CD14-positive monocyte (primary cell): ENCODE results near the gene GAK. TPM values are rescaled to one million over a fixed set of nuclear protein-coding genes. Genes with fewer than 3 reads are reported as not detected.

ENCODE experiments used
- DNase-seq, 3 donors: peaks; one replicate each; pipeline ENCODE4 v3.0.0-alpha.2; 2011 to 2022
- H2AFZ ChIP-seq: 2 replicates; pipeline ENCODE4 v1.6.0; 2012; ENCODE audit warnings: mild to moderate bottlenecking, low read depth, low read length, inconsistent platforms; ENCODE audit not compliant: insufficient read depth, poor library complexity, severe bottlenecking
- H3K27ac ChIP-seq, 2 donors: 1 replicate in 1 of 2; 2 replicates in 1 of 2; pipeline ENCODE4 v1.5.1; 2012 to 2013; ENCODE audit warnings: low read length in 2 of 2, control low read depth in 1 of 2, inconsistent platforms in 1 of 2, low read depth in 1 of 2, mild to moderate bottlenecking in 1 of 2
- H3K27me3 ChIP-seq, 2 donors: one replicate each; pipeline versions ENCODE4 v1.6.0 to v1.6.1; 2011 to 2013; ENCODE audit warnings: low read length in 2 of 2; ENCODE audit not compliant: control insufficient read depth in 2 of 2, insufficient read depth in 2 of 2
- H3K36me3 ChIP-seq, 2 donors: replicated peaks in 1 of 2; 1 replicate in 1 of 2; 2 replicates in 1 of 2; pipeline versions ENCODE4 v1.5.1 to v1.6.1; 2012 to 2013; ENCODE audit warnings: low read length in 2 of 2, control low read depth in 1 of 2, inconsistent platforms in 1 of 2, mild to moderate bottlenecking in 1 of 2; ENCODE audit not compliant: insufficient read depth in 2 of 2, control insufficient read depth in 1 of 2
- H3K4me1 ChIP-seq, 2 donors: 1 replicate in 1 of 2; 2 replicates in 1 of 2; pipeline versions ENCODE4 v1.5.1 to v1.6.1; 2012 to 2013; ENCODE audit warnings: low read length in 2 of 2, control low read depth in 1 of 2, inconsistent platforms in 1 of 2, mild to moderate bottlenecking in 1 of 2, moderate library complexity in 1 of 2; ENCODE audit not compliant: insufficient read depth in 2 of 2, control insufficient read depth in 1 of 2
- H3K4me2 ChIP-seq: replicated peaks from 2 replicates; pipeline ENCODE3; 2012; ENCODE audit warnings: low read length, moderate library complexity, mild to moderate bottlenecking; ENCODE audit not compliant: poor library complexity, severe bottlenecking; ENCODE audit errors: extremely low read depth
- H3K4me3 ChIP-seq, 3 experiments: fragments of 200-600 bp in 1 of 3; sonication (generic) in 1 of 3; replicated peaks in 1 of 3; 1 replicate in 2 of 3; 2 replicates in 1 of 3; pipeline ENCODE4 v1.5.1; 2011 to 2013; ENCODE audit warnings: low read length in 3 of 3, mild to moderate bottlenecking in 3 of 3, control low read depth in 2 of 3, low read depth in 2 of 3, inconsistent platforms in 1 of 3, moderate library complexity in 1 of 3
- H3K79me2 ChIP-seq: 2 replicates; pipeline ENCODE4 v1.6.0; 2012; ENCODE audit warnings: mild to moderate bottlenecking, control low read depth, inconsistent platforms, low read length, moderate library complexity; ENCODE audit not compliant: insufficient read depth
- H3K9ac ChIP-seq: 2 replicates; pipeline ENCODE4 v1.6.0; 2017; ENCODE audit warnings: low read length, mild to moderate bottlenecking; ENCODE audit not compliant: insufficient read depth, poor library complexity, severe bottlenecking
- H3K9me3 ChIP-seq, 2 donors: replicated peaks in 1 of 2; 1 replicate in 1 of 2; 2 replicates in 1 of 2; pipeline versions ENCODE4 v1.5.1 to v1.6.1; 2012 to 2013; ENCODE audit warnings: low read length in 2 of 2, control low read depth in 1 of 2; ENCODE audit not compliant: control insufficient read depth in 1 of 2, insufficient read depth in 1 of 2
- H4K20me1 ChIP-seq: 2 replicates; pipeline ENCODE4 v1.6.0; 2012; ENCODE audit warnings: mild to moderate bottlenecking, low read length, control low read depth, moderate library complexity; ENCODE audit not compliant: insufficient read depth
- H3K27ac Mint-ChIP-seq, 7 donors: one replicate each; pipeline ENCODE4 v1.8.0; 2020; ENCODE audit warnings: mild to moderate bottlenecking in 7 of 7, mixed read lengths in 7 of 7, moderate library complexity in 6 of 7, inconsistent platforms in 2 of 7
- H3K27me3 Mint-ChIP-seq, 3 donors: one replicate each; pipeline ENCODE4 v1.8.0; 2021 to 2022; ENCODE audit warnings: low read depth in 3 of 3, mild to moderate bottlenecking in 3 of 3, mixed read lengths in 3 of 3, moderate library complexity in 3 of 3, inconsistent platforms in 1 of 3
- H3K36me3 Mint-ChIP-seq, 2 donors: one replicate each; pipeline ENCODE4 v1.8.0; 2020; ENCODE audit warnings: mixed read lengths in 2 of 2, inconsistent platforms in 1 of 2, mild to moderate bottlenecking in 1 of 2
- H3K4me1 Mint-ChIP-seq: one replicate; pipeline ENCODE4 v1.8.0; 2020; ENCODE audit warnings: mild to moderate bottlenecking, mixed read lengths
- H3K4me3 Mint-ChIP-seq, 2 donors: one replicate each; pipeline ENCODE4 v1.8.0; 2020; ENCODE audit warnings: mild to moderate bottlenecking in 2 of 2, mixed read lengths in 2 of 2, moderate library complexity in 1 of 2
- H3K9me3 Mint-ChIP-seq, 7 donors: one replicate each; pipeline ENCODE4 v1.8.0; 2020 to 2022; ENCODE audit warnings: mixed read lengths in 7 of 7, mild to moderate bottlenecking in 6 of 7, moderate library complexity in 6 of 7, inconsistent platforms in 2 of 7
- CTCF ChIP-seq: fragments of 200-600 bp; IDR thresholded peaks from one replicate; pipeline ENCODE4 v1.8.0; 2022; ENCODE audit warnings: antibody characterized with exemption, mild to moderate bottlenecking
- WGBS: methylation state at CpG from one replicate; pipeline ENCODE4 v1.1.5; 2013; ENCODE audit warnings: missing lambda C conversion rate; ENCODE audit not compliant: insufficient coverage; 5-methylcytosine and 5-hydroxymethylcytosine counted together
- intact Hi-C, 2 donors: fragments of 100-400 bp; cut with micrococcal nuclease; formaldehyde crosslinking; loops; one replicate each; pipeline versions ENCODE4 v1.15.0 to v1.15.1; 2023
- polyA plus RNA-seq, 3 donors: library from polyadenylated mRNA; depleted of rRNA in 1 of 3; unstranded in 2 of 3; stranded (reverse) in 1 of 3; fragments of 300-500 nt in 2 of 3; fragments of >200 nt in 1 of 3; fragmentation: Illumina TruSeq in 2 of 3; gene quantifications; 1 replicate in 2 of 3; 2 replicates in 1 of 3; pipeline ENCODE4 v1.2.3, GENCODE V29; 2012 to 2021

GAK gene
- polyA plus RNA-seq, 3 donors = 40.3 to 88.7 (median 54.9) TPM

- H2AFZ ChIP-seq = no peak overlapping the region
- H3K4me2 ChIP-seq = no peak overlapping the region
- peaks cover 2 to 6% (median 2%) of the 10 kb centered on the region in 3 donors for H3K27me3 Mint-ChIP-seq
- no peaks in the 10 kb centered on the region for H3K79me2 ChIP-seq
- intact Hi-C loops = no loop called here
- no peaks in the 10 kb centered on the region for H3K9me3 Mint-ChIP-seq
- H3K4me3 ChIP-seq = no peak overlapping the region
- H3K27ac ChIP-seq = no peak overlapping the region
- H3K9ac ChIP-seq = no peak overlapping the region
- H3K4me3 Mint-ChIP-seq = no peak overlapping the region
- H4K20me1 ChIP-seq = peaks cover 23% of the 10 kb centered on the region
- TF ChIP-seq CTCF = no peak
- H3K27me3 ChIP-seq = peaks cover 0 to 8% of the 10 kb centered on the region in 2 donors
- peaks cover 17 to 35% of the 10 kb centered on the region in 2 donors for H3K36me3 Mint-ChIP-seq
- no peak for DNase-seq
- WGBS = 95% methylated on average over 28 of the region's 39 CpGs
- H3K27ac Mint-ChIP-seq = peak overlapping the region in 2 of 7 donors; percentile 14 to 57
- no peaks in the 10 kb centered on the region for H3K4me1 ChIP-seq
- H3K36me3 ChIP-seq = peaks cover 22 to 79% of the 10 kb centered on the region in 2 donors
- no peaks in the 10 kb centered on the region for H3K4me1 Mint-ChIP-seq
- no peaks in the 10 kb centered on the region for H3K9me3 ChIP-seq
Observed at GRCh38 chr4:963276-964225, 31.4 kb upstream of the GAK start.

GRCh38 chr4:962231-963208 lies 30.4 kb upstream of the GAK start:
- DNase-seq = no peak
- H3K4me2 ChIP-seq = no peak overlapping the region
- no peak for TF ChIP-seq CTCF
- Mint-ChIP-seq H3K27me3 (no peaks in the 10 kb centered on the region), H3K27ac (no peak overlapping the region), H3K9me3 (no peaks in the 10 kb centered on the region), H3K36me3 (peaks cover 25 to 45% of the 10 kb centered on the region in 2 donors), H3K4me1 (no peaks in the 10 kb centered on the region), H3K4me3 (no peak overlapping the region)
- intact Hi-C loops = no loop called here
- H3K79me2 ChIP-seq = no peaks in the 10 kb centered on the region
- no peak overlapping the region for H2AFZ ChIP-seq
- H3K9me3 ChIP-seq = no peaks in the 10 kb centered on the region
- H3K4me3 ChIP-seq = no peak overlapping the region
- H3K27ac ChIP-seq = no peak overlapping the region
- no peaks in the 10 kb centered on the region for H3K4me1 ChIP-seq
- WGBS = 94% methylated on average over 54 of the region's 54 CpGs
- H3K9ac ChIP-seq = no peak overlapping the region
- peaks cover 28 to 90% of the 10 kb centered on the region in 2 donors for H3K36me3 ChIP-seq
- H3K27me3 ChIP-seq = peaks cover 0 to 2% of the 10 kb centered on the region in 2 donors
- H4K20me1 ChIP-seq = peaks cover 22% of the 10 kb centered on the region
